ENCODE results near the gene GMNN. TPM values are rescaled to one million over a fixed set of nuclear protein-coding genes. Genes with fewer than 3 reads are reported as not detected.
"Not testable (repeated sequence)": the region's sequence is repeated elsewhere in the genome, so short reads cannot be mapped to it uniquely, and the experiment has no call there.

The GMNN gene
- total RNA-seq, 1 donor from 2014 or later = 24.0 TPM

GRCh38 chr6:24742216-24742738 lies 32.5 kb upstream of the GMNN start:
- H3K27me3 ChIP-seq (ENCODE audit: control insufficient read depth, insufficient read depth, low read length) = no peaks in the 10 kb centered on the region
- no peak overlapping the region for H3K4me3 ChIP-seq (ENCODE audit: low read depth, low read length)
- H3K36me3 ChIP-seq (ENCODE audit: control insufficient read depth, insufficient read depth, low read length) = no peaks in the 10 kb centered on the region
- TF ChIP-seq CTCF (IDR thresholded peaks at IDR 0.05; ENCODE audit: insufficient read depth, low read length, poor library complexity, severe bottlenecking) = no peak
- DNase-seq (ENCODE audit: low read depth) = no peak

GRCh38 chr6:24743265-24743943 lies 31.3 kb upstream of the GMNN start:
- no peak for TF ChIP-seq CTCF (IDR thresholded peaks at IDR 0.05; ENCODE audit: insufficient read depth, low read length, poor library complexity, severe bottlenecking)
- Histone ChIP-seq H3K36me3 (ENCODE audit: control insufficient read depth, insufficient read depth, low read length) (no peaks in the 10 kb centered on the region), H3K4me3 (ENCODE audit: low read depth, low read length) (no peak overlapping the region), H3K27me3 (ENCODE audit: control insufficient read depth, insufficient read depth, low read length) (no peaks in the 10 kb centered on the region)
- peak; percentile 93 for DNase-seq (ENCODE audit: low read depth)

GRCh38 chr6:24743944-24744335 lies 30.8 kb upstream of the GMNN start:
- no peak for DNase-seq (ENCODE audit: low read depth)
- H3K27me3 ChIP-seq (ENCODE audit: control insufficient read depth, insufficient read depth, low read length) = no peaks in the 10 kb centered on the region
- no peak overlapping the region for H3K4me3 ChIP-seq (ENCODE audit: low read depth, low read length)
- H3K36me3 ChIP-seq (ENCODE audit: control insufficient read depth, insufficient read depth, low read length) = no peaks in the 10 kb centered on the region
- TF ChIP-seq CTCF (IDR thresholded peaks at IDR 0.05; ENCODE audit: insufficient read depth, low read length, poor library complexity, severe bottlenecking) = no peak

- no peak for TF ChIP-seq CTCF (IDR thresholded peaks at IDR 0.05; ENCODE audit: insufficient read depth, low read length, poor library complexity, severe bottlenecking)
- H3K36me3 ChIP-seq (ENCODE audit: control insufficient read depth, insufficient read depth, low read length) = no peaks in the 10 kb centered on the region
Measured at GRCh38 chr6:24744911-24745310, 29.8 kb upstream of the GMNN start.

GRCh38 chr6:24749297-24749696 lies 25.4 kb upstream of the GMNN start:
- Histone ChIP-seq H3K27me3 (ENCODE audit: control insufficient read depth, insufficient read depth, low read length) (no peaks in the 10 kb centered on the region), H3K36me3 (ENCODE audit: control insufficient read depth, insufficient read depth, low read length) (no peaks in the 10 kb centered on the region), H3K4me3 (ENCODE audit: low read depth, low read length) (no peak overlapping the region)
- no peak for TF ChIP-seq CTCF (IDR thresholded peaks at IDR 0.05; ENCODE audit: insufficient read depth, low read length, poor library complexity, severe bottlenecking)
- no peak for DNase-seq (ENCODE audit: low read depth)

More at GRCh38 chr6:24744911-24745310, 29.8 kb upstream of the GMNN start:
- H3K27me3 ChIP-seq (ENCODE audit: control insufficient read depth, insufficient read depth, low read length) = no peaks in the 10 kb centered on the region
- no peak overlapping the region for H3K4me3 ChIP-seq (ENCODE audit: low read depth, low read length)
- DNase-seq (ENCODE audit: low read depth) = no peak

GRCh38 chr6:24750878-24751277 lies 23.9 kb upstream of the GMNN start:
- not testable (repeated sequence) for H3K27me3 ChIP-seq (ENCODE audit: control insufficient read depth, insufficient read depth, low read length); H3K4me3 ChIP-seq (ENCODE audit: low read depth, low read length); DNase-seq (ENCODE audit: low read depth); H3K36me3 ChIP-seq (ENCODE audit: control insufficient read depth, insufficient read depth, low read length)
